Smooth muscle cell (in vitro differentiated cells): ENCODE data around the gene ZBTB16. TPM values are rescaled to one million over a fixed set of nuclear protein-coding genes. Genes with fewer than 3 reads are reported as not detected.
A peak's percentile ranks its signal among the peaks of the same experiment; 100 is the strongest.

ENCODE experiments used
- DNase-seq: peaks from one replicate; lab custom pipeline; 2025; ENCODE audit not compliant: unreplicated experiment; lab: John Stamatoyannopoulos, UW
- H2AFZ ChIP-seq: fragments of 200-600 bp; sonication (generic); 2 replicates; pipeline ENCODE4 v1.6.0; 2016; ENCODE audit warnings: antibody characterized with exemption, low read depth, mild to moderate bottlenecking
- H3F3A ChIP-seq: fragments of 200-600 bp; sonication (generic); 2 replicates; pipeline ENCODE4 v1.6.0; 2017; ENCODE audit warnings: antibody characterized with exemption, low read depth
- H3K27ac ChIP-seq: fragments of 200-600 bp; sonication (generic); 2 replicates; pipeline ENCODE4 v1.5.1; 2016; ENCODE audit warnings: low read depth, mild to moderate bottlenecking
- H3K27me3 ChIP-seq: fragments of 200-600 bp; sonication (generic); 2 replicates; pipeline ENCODE4 v1.6.1; 2016; ENCODE audit warnings: low read depth, mild to moderate bottlenecking
- H3K36me3 ChIP-seq: fragments of 200-600 bp; sonication (generic); 2 replicates; pipeline ENCODE4 v1.5.1; 2016; ENCODE audit warnings: low read depth
- H3K4me1 ChIP-seq: fragments of 200-600 bp; sonication (generic); 2 replicates; pipeline ENCODE4 v1.5.1; 2016; ENCODE audit warnings: low read depth
- H3K4me2 ChIP-seq: fragments of 200-600 bp; sonication (generic); 2 replicates; pipeline ENCODE4 v1.6.0; 2016; ENCODE audit warnings: mild to moderate bottlenecking
- H3K4me3 ChIP-seq: fragments of 200-600 bp; sonication (generic); 2 replicates; pipeline ENCODE4 v1.5.1; 2016; ENCODE audit warnings: mild to moderate bottlenecking
- H3K79me2 ChIP-seq: fragments of 200-600 bp; sonication (generic); 2 replicates; pipeline ENCODE4 v1.6.0; 2016; ENCODE audit warnings: low read depth, mild to moderate bottlenecking
- H3K9ac ChIP-seq: fragments of 200-600 bp; sonication (generic); 2 replicates; pipeline ENCODE4 v1.6.0; 2016; ENCODE audit warnings: low read depth
- H3K9me3 ChIP-seq: fragments of 200-600 bp; sonication (generic); replicated peaks from 2 replicates; pipeline ENCODE4 v1.5.1; 2016; ENCODE audit warnings: low read depth
- H4K20me1 ChIP-seq: fragments of 200-600 bp; sonication (generic); 2 replicates; pipeline ENCODE4 v1.6.0; 2016; ENCODE audit warnings: low read depth
- WGBS: methylation state at CpG from one replicate; pipeline ENCODE4 v1.1.7; 2016; ENCODE audit warnings: low lambda C conversion rate; 5-methylcytosine and 5-hydroxymethylcytosine counted together
- polyA plus RNA-seq: library from polyadenylated mRNA; unstranded; fragments of >200 nt; fragmentation: Nextera tagmentation; extraction: Ambion mirVana; gene quantifications from 2 replicates; pipeline ENCODE4 v1.2.1, GENCODE V29; 2016
- total RNA-seq: library from RNA; depleted of rRNA; stranded (reverse); fragments of >200 nt; gene quantifications from 2 replicates; pipeline ENCODE4 v1.2.3, GENCODE V29; 2014
- TF ChIP-seq, protein P1 (sequence below): fragments of 200-600 bp; sonication (generic); IDR thresholded peaks from 2 replicates; pipeline ENCODE4 v1.5.1; 2017; ENCODE audit warnings: borderline replicate concordance, mild to moderate bottlenecking, antibody characterized with exemption; ENCODE audit not compliant: insufficient read depth, poor library complexity, severe bottlenecking

Gene ZBTB16
- total and polyA plus RNA-seq, 2 experiments from 2014 or later = not detected

GRCh38 chr11:114296605-114297372 lies 237.3 kb downstream of the ZBTB16 start:
- TF ChIP-seq, protein P1, sequence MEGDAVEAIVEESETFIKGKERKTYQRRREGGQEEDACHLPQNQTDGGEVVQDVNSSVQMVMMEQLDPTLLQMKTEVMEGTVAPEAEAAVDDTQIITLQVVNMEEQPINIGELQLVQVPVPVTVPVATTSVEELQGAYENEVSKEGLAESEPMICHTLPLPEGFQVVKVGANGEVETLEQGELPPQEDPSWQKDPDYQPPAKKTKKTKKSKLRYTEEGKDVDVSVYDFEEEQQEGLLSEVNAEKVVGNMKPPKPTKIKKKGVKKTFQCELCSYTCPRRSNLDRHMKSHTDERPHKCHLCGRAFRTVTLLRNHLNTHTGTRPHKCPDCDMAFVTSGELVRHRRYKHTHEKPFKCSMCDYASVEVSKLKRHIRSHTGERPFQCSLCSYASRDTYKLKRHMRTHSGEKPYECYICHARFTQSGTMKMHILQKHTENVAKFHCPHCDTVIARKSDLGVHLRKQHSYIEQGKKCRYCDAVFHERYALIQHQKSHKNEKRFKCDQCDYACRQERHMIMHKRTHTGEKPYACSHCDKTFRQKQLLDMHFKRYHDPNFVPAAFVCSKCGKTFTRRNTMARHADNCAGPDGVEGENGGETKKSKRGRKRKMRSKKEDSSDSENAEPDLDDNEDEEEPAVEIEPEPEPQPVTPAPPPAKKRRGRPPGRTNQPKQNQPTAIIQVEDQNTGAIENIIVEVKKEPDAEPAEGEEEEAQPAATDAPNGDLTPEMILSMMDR = no peak

GRCh38 chr11:114297806-114298709 lies 238.5 kb downstream of the ZBTB16 start:
- WGBS = 73% methylated on average over 8 of the region's 8 CpGs
- peaks cover 8% of the 10 kb centered on the region for H3K4me1 ChIP-seq
- H3K9me3 ChIP-seq = no peaks in the 10 kb centered on the region
- H3K27me3 ChIP-seq = no peaks in the 10 kb centered on the region
- peak overlapping the region; percentile 88 for H3K4me2 ChIP-seq
- peak overlapping the region; percentile 52 for H3K4me3 ChIP-seq
- peak overlapping the region; percentile 99 for H3K27ac ChIP-seq
- H2AFZ ChIP-seq = no peak overlapping the region
- H3F3A ChIP-seq = peaks cover 32% of the 10 kb centered on the region
- H3K79me2 ChIP-seq = peaks cover 63% of the 10 kb centered on the region
- H3K9ac ChIP-seq = peak overlapping the region; percentile 90
- peaks cover 45% of the 10 kb centered on the region for H4K20me1 ChIP-seq
- TF ChIP-seq, protein P1 = no peak
- peaks cover 22% of the 10 kb centered on the region for H3K36me3 ChIP-seq
- no peak for DNase-seq

More at GRCh38 chr11:114296605-114297372, 237.3 kb downstream of the ZBTB16 start:
- 56% methylated on average over 7 of the region's 7 CpGs for WGBS
- H3K27ac ChIP-seq = peak overlapping the region; percentile 99
- H4K20me1 ChIP-seq = peaks cover 39% of the 10 kb centered on the region
- H3K9ac ChIP-seq = peak overlapping the region; percentile 90
- no peaks in the 10 kb centered on the region for H3K27me3 ChIP-seq
- H3K9me3 ChIP-seq = no peaks in the 10 kb centered on the region
- peaks cover 14% of the 10 kb centered on the region for H3K4me1 ChIP-seq
- H3K4me2 ChIP-seq = peak overlapping the region; percentile 88
- H3K79me2 ChIP-seq = peaks cover 51% of the 10 kb centered on the region
- peaks cover 38% of the 10 kb centered on the region for H3F3A ChIP-seq
- no peak for DNase-seq
- peak overlapping the region; percentile 52 for H3K4me3 ChIP-seq
- peaks cover 17% of the 10 kb centered on the region for H3K36me3 ChIP-seq
- H2AFZ ChIP-seq = no peak overlapping the region

GRCh38 chr11:114298710-114299109 lies 239.2 kb downstream of the ZBTB16 start:
- peaks cover 26% of the 10 kb centered on the region for H3K36me3 ChIP-seq
- H2AFZ ChIP-seq = no peak overlapping the region
- peak overlapping the region; percentile 52 for H3K4me3 ChIP-seq
- H3K27me3 ChIP-seq = no peaks in the 10 kb centered on the region
- peaks cover 14% of the 10 kb centered on the region for H3K4me1 ChIP-seq
- H3K79me2 ChIP-seq = peaks cover 70% of the 10 kb centered on the region
- H4K20me1 ChIP-seq = peaks cover 51% of the 10 kb centered on the region
- no peaks in the 10 kb centered on the region for H3K9me3 ChIP-seq
- H3K27ac ChIP-seq = peak overlapping the region; percentile 99
- no peak overlapping the region for H3K9ac ChIP-seq
- WGBS = 91% methylated on average over 2 of the region's 2 CpGs
- no peak for DNase-seq
- TF ChIP-seq, protein P1 = no peak
- peaks cover 25% of the 10 kb centered on the region for H3F3A ChIP-seq
- H3K4me2 ChIP-seq = peak overlapping the region; percentile 88

Other genes with a start within 250 kb of the ZBTB16 start
- gene USP28, start 184.1 kb upstream of the ZBTB16 start, total RNA-seq = 50.5 and 57.5 TPM in 2 replicates
- 15.9 and 18.6 TPM in 2 replicates for gene USP28, start 184.1 kb upstream of the ZBTB16 start, polyA plus RNA-seq
- not detected in 2 replicates for gene HTR3B, start 154.9 kb upstream of the ZBTB16 start, total RNA-seq
- gene HTR3B, start 154.9 kb upstream of the ZBTB16 start, polyA plus RNA-seq = not detected in 2 replicates
- not detected in 2 replicates for gene HTR3A, start 84.6 kb upstream of the ZBTB16 start, total RNA-seq
- not detected in 2 replicates for gene HTR3A, start 84.6 kb upstream of the ZBTB16 start, polyA plus RNA-seq
- gene NNMT, start 236.7 kb downstream of the ZBTB16 start, total RNA-seq = 397 and 495 TPM in 2 replicates
- gene NNMT, start 236.7 kb downstream of the ZBTB16 start, polyA plus RNA-seq = 588 and 814 TPM in 2 replicates